Fibroblast of lung (primary cell): ENCODE results near the gene RPUSD2. TPM values are rescaled to one million over a fixed set of nuclear protein-coding genes. Genes with fewer than 3 reads are reported as not detected.
A peak's percentile ranks its signal among the peaks of the same experiment; 100 is the strongest.

Experiments
- DNase-seq, 2 donors: peaks; one replicate each; pipeline versions ENCODE4 v3.0.0 to v3.0.0-alpha.2; 2010; ENCODE audit warnings: low read depth in 2 of 2
- H2AFZ ChIP-seq: 2 replicates; pipeline ENCODE4 v1.5.1; 2012; ENCODE audit warnings: low read length, control low read depth, inconsistent platforms
- H3K27ac ChIP-seq: 2 replicates; pipeline ENCODE4 v1.5.1; 2011; ENCODE audit warnings: low read length, control low read depth; ENCODE audit not compliant: insufficient read depth
- H3K27me3 ChIP-seq: 2 replicates; pipeline ENCODE4 v1.5.1; 2011; ENCODE audit warnings: mild to moderate bottlenecking, low read length; ENCODE audit not compliant: control insufficient read depth, insufficient read depth
- H3K36me3 ChIP-seq: 2 replicates; pipeline ENCODE4 v1.5.1; 2011; ENCODE audit warnings: low read length; ENCODE audit not compliant: control insufficient read depth, insufficient read depth
- H3K4me1 ChIP-seq: 2 replicates; pipeline ENCODE4 v1.5.1; 2011; ENCODE audit warnings: low read length; ENCODE audit not compliant: control insufficient read depth, insufficient read depth; ENCODE audit errors: extremely low read depth
- H3K4me2 ChIP-seq: 2 replicates; pipeline ENCODE4 v1.5.1; 2011; ENCODE audit warnings: low read length, control low read depth; ENCODE audit not compliant: insufficient read depth; ENCODE audit errors: extremely low read depth
- H3K4me3 ChIP-seq, 4 experiments: fragments of 200-600 bp in 1 of 4; sonication (generic) in 1 of 4; replicated peaks in 1 of 4; 2 replicates each; pipeline ENCODE4 v1.5.1; 2011 to 2016; ENCODE audit warnings: low read length in 4 of 4, low read depth in 3 of 4, mild to moderate bottlenecking in 3 of 4, control low read depth in 2 of 4, inconsistent platforms in 1 of 4, mixed read lengths in 1 of 4; ENCODE audit not compliant: insufficient read depth in 1 of 4; ENCODE audit errors: control extremely low read depth in 1 of 4
- H3K79me2 ChIP-seq: 2 replicates; pipeline ENCODE4 v1.5.1; 2012; ENCODE audit warnings: mild to moderate bottlenecking, low read length, inconsistent platforms; ENCODE audit not compliant: control insufficient read depth, insufficient read depth
- H3K9ac ChIP-seq: 2 replicates; pipeline ENCODE4 v1.5.1; 2011; ENCODE audit warnings: mild to moderate bottlenecking, low read length, control low read depth; ENCODE audit not compliant: insufficient read depth
- H3K9me3 ChIP-seq: 2 replicates; pipeline ENCODE4 v1.5.1; 2012; ENCODE audit warnings: low read depth, low read length; ENCODE audit not compliant: control insufficient read depth, insufficient read depth
- H4K20me1 ChIP-seq: 2 replicates; pipeline ENCODE4 v1.5.1; 2011; ENCODE audit warnings: low read length; ENCODE audit not compliant: control insufficient read depth, insufficient read depth; ENCODE audit errors: extremely low read depth
- EZH2 ChIP-seq: IDR thresholded peaks from 2 replicates; pipeline ENCODE4 v1.5.1; 2012; ENCODE audit warnings: low read length, control low read depth, mild to moderate bottlenecking; ENCODE audit errors: missing control alignments
- polyA plus RNA-seq, 2 donors: library from polyadenylated mRNA; depleted of rRNA in 1 of 2; stranded (reverse) in 1 of 2; unstranded in 1 of 2; fragments of >200 nt; gene quantifications; 2 replicates each; pipeline ENCODE4 v1.2.1, GENCODE V29; 2011 to 2012; ENCODE audit warnings: missing spikeins in 1 of 2
- total RNA-seq: library from RNA; depleted of rRNA; stranded (reverse); fragments of >200 nt; gene quantifications from 2 replicates; pipeline ENCODE4 v1.2.1, GENCODE V29; 2014
- TF ChIP-seq, protein P1 (sequence below), 2 donors: IDR thresholded peaks in 1 of 2; conservative IDR thresholded peaks in 1 of 2; 1 replicate in 1 of 2; 2 replicates in 1 of 2; pipeline ENCODE4 v1.5.1; 2011 to 2012; ENCODE audit warnings: low read length in 2 of 2, control low read depth in 1 of 2, inconsistent platforms in 1 of 2, low read depth in 1 of 2, mild to moderate bottlenecking in 1 of 2

RPUSD2 gene
- total and polyA plus RNA-seq, 2 donors (not counting 1 experiment from before 2014, with no cell fraction given): 4.9 to 11.6 TPM

DNA sequence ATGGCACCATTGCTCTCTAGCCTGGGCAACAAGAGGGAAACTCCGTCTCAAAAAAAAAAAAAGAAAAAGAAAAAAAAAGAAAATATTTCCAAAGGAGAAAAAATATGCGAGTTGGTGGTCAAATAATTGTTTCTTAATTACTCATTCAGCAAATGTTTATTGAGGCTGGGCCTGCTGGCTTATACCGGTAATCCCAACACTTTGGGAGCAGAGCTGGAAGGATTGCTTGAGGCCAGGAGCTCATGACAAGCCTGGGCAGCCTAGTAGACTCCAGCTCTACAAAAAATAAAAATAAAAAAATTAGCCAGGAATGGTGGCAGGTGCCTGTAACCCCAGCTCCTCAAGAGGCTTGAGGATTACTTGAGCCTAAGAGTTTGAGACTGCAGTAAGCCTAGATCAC, 29.0 kb downstream of the RPUSD2 start:
- Histone ChIP-seq H2AFZ (no peak overlapping the region), H3K4me2 (no peak overlapping the region), H3K9me3 (no peaks in the 10 kb centered on the region)

DNA sequence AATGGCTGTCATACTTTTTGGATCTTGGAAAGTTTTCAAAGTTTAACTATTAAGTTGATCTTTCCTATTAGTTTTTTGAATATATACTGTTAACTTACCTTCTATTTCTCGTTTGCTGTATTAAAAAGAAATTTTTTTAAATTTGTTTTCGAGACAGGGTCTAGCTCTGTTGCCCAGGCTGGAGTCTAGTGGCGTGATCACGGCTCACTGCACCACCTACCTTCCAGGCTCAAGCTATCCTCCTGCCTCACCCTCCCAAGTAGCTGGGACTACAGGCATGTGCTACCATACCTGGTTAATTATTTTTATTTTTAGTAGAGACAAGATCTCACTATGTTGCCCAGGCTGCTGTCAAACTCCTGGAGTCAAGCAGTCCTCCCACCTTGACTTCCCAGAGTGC, 29.6 kb downstream of the RPUSD2 start:
- Histone ChIP-seq H3K4me3 (no peak overlapping the region), H3K79me2 (peaks cover 66% of the 10 kb centered on the region), H3K27me3 (no peaks in the 10 kb centered on the region), H3K36me3 (no peaks in the 10 kb centered on the region), H3K9ac (no peak overlapping the region), H3K27ac (no peak overlapping the region), H3K9me3 (no peaks in the 10 kb centered on the region), H3K4me1 (no peaks in the 10 kb centered on the region), H3K4me2 (no peak overlapping the region), H2AFZ (no peak overlapping the region), H4K20me1 (no peaks in the 10 kb centered on the region)
- no peak for TF ChIP-seq EZH2
- TF ChIP-seq, protein P1, sequence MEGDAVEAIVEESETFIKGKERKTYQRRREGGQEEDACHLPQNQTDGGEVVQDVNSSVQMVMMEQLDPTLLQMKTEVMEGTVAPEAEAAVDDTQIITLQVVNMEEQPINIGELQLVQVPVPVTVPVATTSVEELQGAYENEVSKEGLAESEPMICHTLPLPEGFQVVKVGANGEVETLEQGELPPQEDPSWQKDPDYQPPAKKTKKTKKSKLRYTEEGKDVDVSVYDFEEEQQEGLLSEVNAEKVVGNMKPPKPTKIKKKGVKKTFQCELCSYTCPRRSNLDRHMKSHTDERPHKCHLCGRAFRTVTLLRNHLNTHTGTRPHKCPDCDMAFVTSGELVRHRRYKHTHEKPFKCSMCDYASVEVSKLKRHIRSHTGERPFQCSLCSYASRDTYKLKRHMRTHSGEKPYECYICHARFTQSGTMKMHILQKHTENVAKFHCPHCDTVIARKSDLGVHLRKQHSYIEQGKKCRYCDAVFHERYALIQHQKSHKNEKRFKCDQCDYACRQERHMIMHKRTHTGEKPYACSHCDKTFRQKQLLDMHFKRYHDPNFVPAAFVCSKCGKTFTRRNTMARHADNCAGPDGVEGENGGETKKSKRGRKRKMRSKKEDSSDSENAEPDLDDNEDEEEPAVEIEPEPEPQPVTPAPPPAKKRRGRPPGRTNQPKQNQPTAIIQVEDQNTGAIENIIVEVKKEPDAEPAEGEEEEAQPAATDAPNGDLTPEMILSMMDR (conservative IDR thresholded peaks at IDR 0.05 in 1 of 2, IDR thresholded peaks at IDR 0.05 in 1 of 2; ENCODE audit: low read depth in 1 of 2, low read length in 2 of 2): no peak
- no peak for DNase-seq

More for the DNA sequence above, 29.0 kb downstream of the RPUSD2 start:
- Histone ChIP-seq H3K79me2 (peaks cover 61% of the 10 kb centered on the region), H3K4me3 (no peak overlapping the region), H4K20me1 (no peaks in the 10 kb centered on the region), H3K9ac (no peak overlapping the region), H3K27me3 (no peaks in the 10 kb centered on the region), H3K36me3 (no peaks in the 10 kb centered on the region), H3K27ac (no peak overlapping the region), H3K4me1 (no peaks in the 10 kb centered on the region)
- TF ChIP-seq, protein P1 (conservative IDR thresholded peaks at IDR 0.05 in 1 of 2, IDR thresholded peaks at IDR 0.05 in 1 of 2; ENCODE audit: low read depth in 1 of 2, low read length in 2 of 2): no peak
- TF ChIP-seq EZH2: no peak
- peak in 1 of 2 donors; percentile 6 for DNase-seq

DNA sequence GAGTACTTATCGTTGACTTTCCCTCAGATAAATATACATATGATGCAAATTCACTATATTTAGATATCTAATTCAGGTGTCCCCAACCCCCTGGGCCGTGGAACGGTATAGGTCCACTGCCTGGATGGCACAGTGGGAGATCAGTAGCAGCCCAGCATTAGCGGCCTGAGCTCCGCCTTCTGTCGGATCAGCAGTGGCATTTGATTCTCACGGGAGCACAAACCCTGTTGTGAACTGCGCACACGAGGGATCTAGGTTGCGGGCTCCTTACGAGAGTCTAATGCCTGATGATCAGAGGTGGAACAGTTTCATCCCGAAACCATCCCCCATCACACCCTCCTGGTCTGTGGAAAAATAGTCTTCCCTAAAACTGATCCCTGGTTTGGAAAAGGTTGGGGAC, 31.9 kb downstream of the RPUSD2 start:
- no peaks in the 10 kb centered on the region for H3K36me3 ChIP-seq
- peaks cover 58% of the 10 kb centered on the region for H3K79me2 ChIP-seq
- no peak overlapping the region for H3K27ac ChIP-seq
- no peak overlapping the region for H3K4me3 ChIP-seq
- H3K27me3 ChIP-seq: no peaks in the 10 kb centered on the region
- no peaks in the 10 kb centered on the region for H3K9me3 ChIP-seq
- no peaks in the 10 kb centered on the region for H3K4me1 ChIP-seq
- TF ChIP-seq, protein P1 (conservative IDR thresholded peaks at IDR 0.05 in 1 of 2, IDR thresholded peaks at IDR 0.05 in 1 of 2; ENCODE audit: low read depth in 1 of 2, low read length in 2 of 2): no peak
- no peak for TF ChIP-seq EZH2
- no peak overlapping the region for H2AFZ ChIP-seq
- no peak overlapping the region for H3K4me2 ChIP-seq
- H4K20me1 ChIP-seq: no peaks in the 10 kb centered on the region
- DNase-seq: no peak
- no peak overlapping the region for H3K9ac ChIP-seq
